Gastroesophageal sphincter (tissue), 4 donors: ENCODE data around the gene FGF14. TPM values are rescaled to one million over a fixed set of nuclear protein-coding genes. Genes with fewer than 3 reads are reported as not detected.
"Not testable (repeated sequence)": the region's sequence is repeated elsewhere in the genome, so short reads cannot be mapped to it uniquely, and the experiment has no call there.

Experiments
- ATAC-seq: fragments of 150-250 bp; one replicate; pipeline ENCODE4 v1.9.1; 2016; ENCODE audit warnings: mild to moderate bottlenecking, moderate library complexity
- H3K27ac ChIP-seq, 4 donors: fragments of 200-600 bp; sonication (generic) in 3 of 4; 1 replicate in 3 of 4; 2 replicates in 1 of 4; pipeline ENCODE4 v1.5.1; 2016 to 2019
- H3K27me3 ChIP-seq: fragments of 200-600 bp; sonication (generic); one replicate; pipeline ENCODE4 v1.5.1; 2019
- H3K36me3 ChIP-seq, 2 donors: fragments of 200-600 bp; sonication (generic); one replicate each; pipeline ENCODE4 v1.5.1; 2019; ENCODE audit warnings: control low read depth in 1 of 2
- H3K4me1 ChIP-seq, 3 donors: fragments of 200-600 bp; sonication (generic); 1 replicate in 2 of 3; 2 replicates in 1 of 3; pipeline ENCODE4 v1.5.1; 2016 to 2019; ENCODE audit warnings: control low read depth in 2 of 3
- H3K4me3 ChIP-seq, 2 donors: fragments of 200-600 bp; sonication (generic); one replicate each; pipeline ENCODE4 v1.5.1; 2019; ENCODE audit warnings: mild to moderate bottlenecking in 1 of 2, moderate library complexity in 1 of 2
- H3K9me3 ChIP-seq, 3 donors: fragments of 200-600 bp; sonication (generic); one replicate each; pipeline ENCODE4 v1.5.1; 2017 to 2019; ENCODE audit warnings: control low read depth in 2 of 3
- EP300 ChIP-seq: sonication (generic); formaldehyde crosslinking; IDR thresholded peaks from one replicate; pipeline ENCODE4 v1.6.1; 2017; ENCODE audit warnings: antibody characterized with exemption, mild to moderate bottlenecking
- POLR2A ChIP-seq, 2 donors: fragments of 450-650 bp; IDR thresholded peaks; one replicate each; pipeline ENCODE4 v1.6.1; 2017; ENCODE audit warnings: antibody characterized with exemption in 2 of 2, mild to moderate bottlenecking in 2 of 2, moderate library complexity in 1 of 2
- POLR2AphosphoS5 ChIP-seq: sonication (generic); formaldehyde crosslinking; IDR thresholded peaks from one replicate; pipeline ENCODE4 v1.6.1; 2017; ENCODE audit warnings: antibody characterized with exemption
- WGBS, 2 donors: methylation state at CpG; one replicate each; pipeline ENCODE4 v1.1.5; 2018; ENCODE audit warnings: low coverage in 1 of 2; 5-methylcytosine and 5-hydroxymethylcytosine counted together
- total RNA-seq, 4 donors: library from RNA; depleted of rRNA; stranded (reverse); fragments of >200 nt; gene quantifications; one replicate each; pipeline ENCODE4 v1.1.0, GENCODE V29; 2016
- TF ChIP-seq, protein P1 (sequence below), 4 experiments: fragments of 200-600 bp in 2 of 4; fragments of 450-650 bp in 2 of 4; sonication (generic) in 1 of 4; IDR thresholded peaks; one replicate each; pipeline ENCODE4 v1.5.1; 2017 to 2019; ENCODE audit warnings: antibody characterized with exemption in 4 of 4, mild to moderate bottlenecking in 2 of 4, moderate library complexity in 2 of 4

FGF14 gene
- total RNA-seq, 4 donors from 2014 or later: 0.31 to 2.0 (median 0.95) TPM

DNA sequence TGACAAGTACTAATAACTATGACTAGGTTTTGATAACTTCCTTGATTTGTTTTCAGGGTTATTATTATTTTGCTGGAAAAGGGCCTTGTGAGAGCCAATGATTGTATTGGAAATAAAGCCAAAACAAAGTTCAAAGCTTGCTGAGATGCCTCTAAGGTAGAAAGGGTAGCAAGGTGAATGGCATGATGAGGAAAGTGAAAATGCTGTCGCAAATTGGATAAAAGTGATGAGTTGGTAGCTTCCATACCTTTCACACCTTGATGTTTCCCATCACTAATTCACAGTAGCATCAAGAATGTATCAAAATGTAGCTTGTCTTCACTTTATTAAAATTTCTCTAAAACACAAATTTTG is 259.4 kb downstream of the FGF14 start:
- no peaks in the 10 kb centered on the region for H3K36me3 ChIP-seq
- H3K27me3 ChIP-seq: no peaks in the 10 kb centered on the region
- H3K4me3 ChIP-seq: no peak overlapping the region
- 83 to 88% methylated on average over 1 of the region's 1 CpG for WGBS, 2 donors
- no peak overlapping the region for H3K27ac ChIP-seq
- H3K4me1 ChIP-seq: no peaks in the 10 kb centered on the region
- TF ChIP-seq, protein P1, sequence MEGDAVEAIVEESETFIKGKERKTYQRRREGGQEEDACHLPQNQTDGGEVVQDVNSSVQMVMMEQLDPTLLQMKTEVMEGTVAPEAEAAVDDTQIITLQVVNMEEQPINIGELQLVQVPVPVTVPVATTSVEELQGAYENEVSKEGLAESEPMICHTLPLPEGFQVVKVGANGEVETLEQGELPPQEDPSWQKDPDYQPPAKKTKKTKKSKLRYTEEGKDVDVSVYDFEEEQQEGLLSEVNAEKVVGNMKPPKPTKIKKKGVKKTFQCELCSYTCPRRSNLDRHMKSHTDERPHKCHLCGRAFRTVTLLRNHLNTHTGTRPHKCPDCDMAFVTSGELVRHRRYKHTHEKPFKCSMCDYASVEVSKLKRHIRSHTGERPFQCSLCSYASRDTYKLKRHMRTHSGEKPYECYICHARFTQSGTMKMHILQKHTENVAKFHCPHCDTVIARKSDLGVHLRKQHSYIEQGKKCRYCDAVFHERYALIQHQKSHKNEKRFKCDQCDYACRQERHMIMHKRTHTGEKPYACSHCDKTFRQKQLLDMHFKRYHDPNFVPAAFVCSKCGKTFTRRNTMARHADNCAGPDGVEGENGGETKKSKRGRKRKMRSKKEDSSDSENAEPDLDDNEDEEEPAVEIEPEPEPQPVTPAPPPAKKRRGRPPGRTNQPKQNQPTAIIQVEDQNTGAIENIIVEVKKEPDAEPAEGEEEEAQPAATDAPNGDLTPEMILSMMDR (IDR thresholded peaks at IDR 0.05): no peak
- no peak for TF ChIP-seq POLR2AphosphoS5
- no peak for ATAC-seq
- H3K9me3 ChIP-seq: no peaks in the 10 kb centered on the region

DNA sequence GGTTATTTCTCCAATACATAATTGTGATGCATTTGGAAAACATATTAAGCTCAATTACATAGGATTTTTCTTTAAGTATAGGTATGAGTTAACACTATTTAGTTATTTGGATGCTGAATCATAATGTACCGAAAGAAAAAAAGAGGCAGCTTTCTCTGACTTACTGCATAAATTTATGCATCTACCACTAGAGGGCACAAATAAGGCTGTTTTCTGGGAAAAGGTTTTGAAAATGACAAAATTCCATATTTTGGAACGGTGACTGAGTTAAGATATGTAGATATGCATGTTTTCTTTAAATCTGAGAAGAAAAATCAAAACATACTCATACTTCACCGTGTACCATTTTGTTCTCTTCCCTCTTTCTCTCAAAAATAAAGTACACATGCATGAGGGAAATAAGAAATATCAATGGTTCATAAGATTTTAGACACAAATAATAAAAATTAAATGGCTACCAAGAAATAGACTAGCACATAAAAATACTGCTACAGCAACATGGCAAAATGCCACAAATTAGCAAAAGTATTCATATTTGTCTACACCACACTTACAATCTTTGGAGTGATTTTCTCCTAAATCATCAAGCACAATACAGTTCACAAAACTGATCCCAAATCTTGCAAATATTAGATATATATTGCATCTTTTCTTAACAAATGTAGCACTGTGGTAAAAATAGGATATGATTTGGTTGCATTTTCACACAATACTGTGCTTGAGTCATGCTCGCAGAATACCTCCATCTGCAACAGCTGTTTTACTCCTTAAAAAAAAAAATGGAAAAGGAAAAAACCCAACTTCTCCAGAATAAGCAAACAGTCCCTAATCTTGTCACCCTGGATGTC is 260.0 kb downstream of the FGF14 start:
- Histone ChIP-seq H3K27ac (no peak overlapping the region), H3K4me1 (no peaks in the 10 kb centered on the region), H3K27me3 (no peaks in the 10 kb centered on the region), H3K9me3 (no peaks in the 10 kb centered on the region), H3K36me3 (no peaks in the 10 kb centered on the region), H3K4me3 (no peak overlapping the region)
- TF ChIP-seq, protein P1 (IDR thresholded peaks at IDR 0.05): peak; percentile 44 to 69 (median 59)
- TF ChIP-seq EP300: no peak
- 8 to 26% methylated on average over 3 to 4 of the region's 4 CpGs for WGBS, 2 donors
- no peak for ATAC-seq

DNA sequence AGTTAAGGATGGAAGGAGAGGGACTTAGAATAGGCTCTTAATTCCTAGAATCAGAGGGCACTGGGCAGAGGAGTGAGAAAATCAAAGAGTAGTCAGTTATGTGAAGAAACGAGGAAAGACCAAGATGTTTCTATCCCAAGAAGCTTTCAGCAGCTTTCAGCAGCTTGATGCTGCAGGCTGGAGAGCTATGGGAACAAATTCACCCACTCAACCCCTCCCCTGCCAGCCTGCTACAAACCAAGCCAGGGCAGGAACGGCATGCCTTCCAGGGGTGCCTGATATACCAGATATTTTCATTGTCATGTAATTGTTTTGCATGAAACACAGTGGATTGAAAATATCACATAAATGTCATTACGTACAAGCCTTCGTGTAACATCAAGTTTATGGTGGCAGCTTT is 262.2 kb downstream of the FGF14 start:
- no peak for TF ChIP-seq EP300
- no peak for TF ChIP-seq POLR2AphosphoS5
- no peak for TF ChIP-seq POLR2A (IDR thresholded peaks at IDR 0.05)
- TF ChIP-seq, protein P1 (IDR thresholded peaks at IDR 0.05): no peak
- Histone ChIP-seq H3K27ac (no peak overlapping the region), H3K4me1 (no peaks in the 10 kb centered on the region), H3K27me3 (no peaks in the 10 kb centered on the region), H3K36me3 (no peaks in the 10 kb centered on the region), H3K4me3 (no peak overlapping the region), H3K9me3 (no peaks in the 10 kb centered on the region)
- no peak for ATAC-seq
- 80 to 81% methylated on average over 4 of the region's 4 CpGs for WGBS, 2 donors

DNA sequence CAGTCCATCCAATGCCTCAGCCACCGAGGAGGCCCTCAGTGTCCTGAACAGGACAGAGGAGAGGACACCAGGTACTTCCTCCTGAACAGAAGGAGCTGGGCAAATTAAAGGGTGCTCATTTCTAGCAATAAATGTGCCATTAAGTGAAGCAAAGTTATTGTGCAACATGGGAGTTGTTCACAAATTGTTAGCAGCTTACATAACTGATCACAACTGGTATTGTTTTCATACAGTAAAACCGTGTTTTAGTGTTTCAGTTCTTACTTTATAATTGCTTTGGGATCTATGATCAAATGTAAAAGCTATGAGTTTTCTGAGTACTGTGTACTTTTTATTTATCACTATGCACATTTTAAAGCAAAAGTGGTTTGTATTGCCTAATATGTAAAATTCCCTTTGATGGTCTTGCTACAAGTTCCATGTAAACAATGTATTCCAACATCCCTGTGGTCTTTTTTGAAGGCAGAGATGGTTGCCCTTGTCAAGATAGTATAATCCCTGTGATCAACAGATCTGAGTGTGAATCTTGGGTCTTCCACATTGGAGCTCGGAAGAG is 263.1 kb downstream of the FGF14 start:
- H3K4me1 ChIP-seq: no peaks in the 10 kb centered on the region
- no peak overlapping the region for H3K4me3 ChIP-seq
- no peak for TF ChIP-seq POLR2AphosphoS5
- no peak for TF ChIP-seq POLR2A (IDR thresholded peaks at IDR 0.05)
- no peak for TF ChIP-seq EP300
- TF ChIP-seq, protein P1 (IDR thresholded peaks at IDR 0.05): no peak
- H3K9me3 ChIP-seq: no peaks in the 10 kb centered on the region
- H3K27me3 ChIP-seq: no peaks in the 10 kb centered on the region
- ATAC-seq: no peak
- H3K36me3 ChIP-seq: no peaks in the 10 kb centered on the region
- no peak overlapping the region for H3K27ac ChIP-seq
- WGBS, 2 donors: 82% methylated on average over 2 to 3 of the region's 3 CpGs

DNA sequence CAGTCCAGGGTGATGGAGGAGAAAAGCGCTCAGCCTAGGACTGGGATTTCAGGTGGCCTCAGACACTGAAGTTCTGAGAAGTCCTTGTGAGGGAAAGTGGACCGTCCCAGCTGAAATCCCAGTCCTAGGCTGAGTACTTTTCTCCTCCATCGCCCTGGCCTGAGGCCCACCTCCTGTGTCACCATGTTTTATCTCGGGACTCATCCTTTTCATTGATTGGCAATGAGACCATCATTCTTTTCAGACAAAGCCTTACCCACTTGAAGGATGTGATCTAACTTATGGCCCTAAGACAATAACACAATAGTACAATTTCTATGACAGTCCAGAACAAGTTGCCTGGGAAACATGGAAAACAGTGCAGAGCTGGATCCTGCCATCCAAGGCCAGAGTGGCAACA is 263.9 kb downstream of the FGF14 start:
- 81 to 89% methylated on average over 3 to 4 of the region's 4 CpGs for WGBS, 2 donors

More for the DNA sequence above, 263.9 kb downstream of the FGF14 start:
- H3K27me3 ChIP-seq, H3K4me1 ChIP-seq, ATAC-seq, H3K36me3 ChIP-seq, H3K9me3 ChIP-seq, H3K4me3 ChIP-seq, H3K27ac ChIP-seq: not testable (repeated sequence)
